NOMO-1 treated with dmso at 0.1 percent for 144 hours (cell line): ENCODE data around the gene TAF4.

Source experiments
- DNase-seq: peaks from one replicate; lab custom pipeline; 2025; ENCODE audit not compliant: unreplicated experiment; lab: John Stamatoyannopoulos, UW

Gene TAF4

DNA sequence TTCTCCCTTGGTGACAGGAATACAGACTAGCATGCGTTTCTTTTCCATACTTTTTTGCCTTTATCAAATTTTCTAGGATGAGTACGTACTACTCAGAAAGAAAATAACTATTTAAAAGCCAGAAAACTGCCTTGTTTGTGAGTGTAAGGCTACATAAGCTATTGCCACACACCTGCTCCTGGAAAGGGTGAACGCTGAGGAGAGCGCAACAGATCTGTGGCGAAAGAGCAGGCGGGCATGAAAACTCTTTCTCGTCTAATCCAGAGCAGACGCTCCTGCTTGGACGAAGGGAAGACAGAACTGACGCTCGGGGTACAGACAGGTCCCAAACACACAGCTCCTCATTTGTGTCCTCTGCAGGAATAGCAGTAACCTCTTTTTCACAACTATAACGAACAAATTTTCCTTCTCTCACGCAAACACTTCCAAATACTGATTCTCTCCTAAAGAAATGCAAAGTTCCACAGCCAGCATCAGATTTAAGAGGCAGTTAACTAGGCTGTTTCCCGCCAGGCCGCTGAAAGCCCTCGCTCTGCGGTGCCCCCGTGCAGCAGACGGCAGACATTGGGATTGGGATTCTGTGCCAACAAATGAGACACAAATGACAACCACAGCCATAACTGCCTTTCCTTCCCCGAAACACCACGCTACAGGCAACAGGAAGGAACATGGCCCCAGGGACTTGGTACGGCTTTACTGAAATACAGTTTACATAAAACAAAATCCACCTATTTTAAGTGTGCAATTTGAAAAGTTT is 20.0 kb downstream of the TAF4 start:
- no peak for DNase-seq

DNA sequence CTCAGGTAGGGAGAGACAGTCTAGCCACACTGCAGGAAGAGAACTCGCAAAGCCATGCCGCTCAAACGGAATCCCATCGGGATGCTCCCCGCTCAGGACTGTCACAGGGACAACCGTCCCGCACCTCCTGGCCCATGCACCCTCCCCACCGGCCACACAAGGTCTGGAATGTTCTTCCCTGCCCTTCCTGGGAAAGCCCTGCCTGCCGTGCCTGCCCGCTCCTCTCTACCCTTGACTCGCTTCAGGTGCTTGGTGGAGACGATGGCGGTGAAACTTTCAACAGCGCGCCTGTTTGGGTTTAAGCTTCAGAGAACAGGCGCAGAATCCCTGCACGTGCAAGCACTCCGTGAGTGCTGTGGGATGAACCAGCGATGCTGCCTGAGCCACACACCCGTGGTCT is 20.6 kb downstream of the TAF4 start:
- DNase-seq = no peak

- DNase-seq = no peak
Measured at GRCh38 chr20:62044631-62045030, 21.1 kb downstream of the TAF4 start.

DNA sequence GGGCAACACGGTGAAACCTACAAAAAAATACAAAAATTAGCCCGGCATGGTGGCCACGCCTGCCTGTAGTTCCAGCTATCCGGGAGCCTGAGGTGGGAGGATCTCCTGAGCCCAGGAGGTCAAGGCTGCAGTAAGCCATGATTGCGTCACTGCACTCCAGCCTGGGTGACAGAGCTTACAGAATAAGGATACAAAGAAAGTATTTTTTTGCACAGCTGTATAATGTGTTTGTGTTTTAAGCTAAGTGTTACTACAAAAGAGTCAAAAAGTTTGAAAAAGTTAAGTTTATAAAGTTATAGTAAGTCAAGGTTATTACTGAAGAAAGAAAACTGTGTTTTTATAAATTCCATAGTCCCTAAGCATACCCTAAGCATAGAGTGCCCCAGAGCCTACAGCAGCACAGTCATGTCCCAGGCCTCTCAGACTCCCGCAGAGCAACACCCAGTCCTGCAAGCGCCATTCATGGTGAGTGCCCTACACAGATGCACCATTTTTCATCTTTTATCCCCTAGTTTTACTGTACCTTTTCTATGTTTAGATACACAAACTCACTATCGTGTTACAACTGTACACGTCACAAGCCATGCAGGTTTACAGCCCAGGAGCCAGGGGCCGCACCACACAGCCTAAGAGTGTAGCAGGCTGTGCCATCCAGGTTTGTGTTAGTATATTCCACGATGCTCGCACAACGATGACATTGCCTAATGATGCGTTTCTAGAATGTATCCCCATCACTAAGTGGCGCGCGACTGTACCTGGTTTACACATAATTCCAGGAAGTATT is 22.4 kb downstream of the TAF4 start:
- DNase-seq = no peak

- no peak for DNase-seq
Measured at GRCh38 chr20:62042025-62042820, 23.5 kb downstream of the TAF4 start.

- no peak for DNase-seq
Measured at GRCh38 chr20:62040933-62041332, 24.7 kb downstream of the TAF4 start.

DNA sequence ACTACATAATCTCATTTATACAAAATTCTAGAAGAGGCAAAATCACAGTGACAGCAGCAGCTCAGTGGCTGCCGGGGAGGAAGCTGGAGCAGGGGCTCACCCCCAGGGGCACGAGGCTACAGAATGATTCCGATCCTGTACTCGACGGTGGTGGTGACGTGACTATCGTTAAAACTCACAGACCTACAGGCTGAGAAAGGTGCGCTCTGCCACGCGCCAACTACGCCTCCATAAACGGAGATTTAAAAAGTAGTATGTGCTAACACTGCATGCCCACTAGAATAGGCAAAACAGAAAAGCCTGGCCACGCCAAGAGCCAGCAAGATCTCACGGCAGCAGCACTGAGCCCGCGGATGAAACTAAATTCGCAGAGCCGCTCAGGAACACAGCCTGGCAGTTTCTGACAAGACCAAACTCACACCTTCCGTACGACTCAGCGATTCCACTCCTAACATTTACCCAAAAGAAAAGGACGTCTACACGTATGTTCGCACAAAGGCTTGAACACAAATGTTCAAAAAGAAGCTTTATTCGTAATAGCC is 25.2 kb downstream of the TAF4 start:
- DNase-seq = no peak

- DNase-seq = no peak
Measured at GRCh38 chr20:62039738-62040137, 25.9 kb downstream of the TAF4 start.

DNA sequence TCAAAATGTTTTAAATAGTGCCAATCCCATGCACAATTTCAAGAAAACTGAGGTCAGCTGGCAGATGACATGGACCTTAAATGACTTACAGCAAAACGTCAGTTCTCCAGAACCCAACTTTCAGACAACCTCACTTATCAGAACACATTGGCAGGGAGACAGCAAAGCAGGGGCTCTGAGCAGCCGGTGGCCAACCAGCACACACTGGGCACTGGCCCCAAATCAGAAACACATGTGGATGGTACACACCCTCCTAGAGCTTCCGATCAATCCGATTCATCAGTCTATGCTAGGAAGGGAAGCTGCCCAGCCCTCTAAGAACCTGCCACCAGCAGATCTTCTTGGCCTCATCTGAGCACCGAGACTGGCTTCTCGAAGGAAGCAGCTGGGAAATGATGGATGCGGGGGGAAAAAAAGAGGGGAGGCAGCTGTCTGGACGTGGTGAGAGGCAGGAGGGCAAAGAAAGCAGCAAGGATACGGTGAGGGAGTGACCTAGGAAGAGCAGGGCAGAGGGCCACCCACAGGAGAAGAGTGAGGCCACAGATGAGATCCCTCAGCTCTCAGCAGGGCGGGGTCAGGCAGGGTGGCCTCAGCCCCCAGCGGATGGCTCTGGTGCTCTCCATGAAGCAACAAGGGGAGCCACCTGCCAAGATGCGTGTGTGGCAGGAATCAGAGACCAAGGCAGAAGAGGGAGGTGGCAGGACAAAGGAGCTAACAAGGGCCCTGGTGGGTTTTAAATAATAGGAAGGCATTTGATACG is 32.9 kb downstream of the TAF4 start:
- no peak for DNase-seq

DNA sequence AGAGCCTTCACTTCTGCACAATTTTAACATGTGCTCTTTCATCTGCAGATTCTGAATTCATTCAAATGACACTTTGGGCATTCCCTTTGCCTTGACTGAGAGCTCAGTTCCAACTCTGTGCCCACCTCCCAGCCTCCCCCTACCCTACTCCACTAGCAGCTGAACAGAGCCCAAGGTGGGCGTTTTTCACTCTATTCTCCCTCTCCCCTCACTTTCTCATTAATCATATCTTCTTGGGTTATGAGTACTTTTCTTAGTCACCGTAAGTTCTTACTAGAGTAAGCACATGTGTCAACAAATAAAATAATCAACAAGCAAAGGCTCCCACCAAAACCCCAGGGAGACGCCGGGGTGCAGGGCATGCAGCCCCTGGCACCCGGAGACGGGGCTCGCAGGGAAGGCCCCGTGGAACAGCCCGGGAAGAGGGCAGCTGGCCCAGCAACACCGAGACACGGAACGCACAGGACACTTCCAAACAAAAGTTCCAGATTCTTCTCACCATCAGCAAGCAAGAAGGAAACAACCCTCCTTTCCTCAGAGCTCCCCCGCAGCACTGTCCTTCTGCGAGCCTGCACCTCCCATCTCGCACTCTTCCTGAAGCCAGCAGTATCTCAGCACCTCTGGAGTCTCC is 34.1 kb downstream of the TAF4 start:
- no peak for DNase-seq

- no peak for DNase-seq
Measured at GRCh38 chr20:62030834-62031434, 34.7 kb downstream of the TAF4 start.

DNA sequence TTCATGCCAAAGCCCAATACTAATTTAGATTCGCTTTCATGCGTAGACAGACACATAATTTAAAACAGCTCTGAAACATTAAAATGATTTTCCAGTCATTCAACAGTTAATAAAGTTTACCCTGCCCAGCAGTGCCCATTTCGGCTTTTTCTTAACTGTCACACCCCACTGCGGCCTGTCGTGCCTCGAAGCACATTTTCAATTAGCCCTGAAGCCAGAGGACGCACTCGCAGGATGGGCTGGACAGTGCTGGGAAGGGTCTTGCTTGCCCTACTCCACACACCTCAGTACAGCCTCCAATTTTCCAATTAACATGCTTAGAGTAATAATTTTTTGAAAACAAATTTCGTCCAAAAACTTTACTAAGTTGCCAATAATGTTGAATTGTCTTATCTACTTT is 35.3 kb downstream of the TAF4 start:
- no peak for DNase-seq

GRCh38 chr20:62029949-62030348 is 35.7 kb downstream of the TAF4 start:
- no peak for DNase-seq

- no peak for DNase-seq
Measured at GRCh38 chr20:62029296-62029695, 36.4 kb downstream of the TAF4 start.

DNA sequence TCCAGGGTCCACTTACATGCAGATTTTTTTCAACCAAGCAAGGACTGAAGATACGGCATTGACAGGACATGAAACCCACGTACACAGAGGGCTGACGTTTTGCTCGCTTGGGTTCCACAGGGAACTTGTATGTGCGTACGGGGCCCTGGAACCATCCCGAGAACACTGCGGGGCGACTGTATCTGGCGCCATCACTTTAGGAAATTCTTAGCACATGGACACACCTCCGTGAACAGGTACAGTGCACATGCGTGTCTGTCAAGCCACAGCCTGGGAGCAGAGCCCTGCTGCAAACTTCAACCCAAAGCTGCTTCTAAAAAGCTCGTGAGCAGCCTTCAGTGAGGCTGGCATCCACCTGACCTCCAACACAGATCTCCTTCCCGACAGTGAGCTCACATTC is 37.3 kb downstream of the TAF4 start:
- DNase-seq = no peak

GRCh38 chr20:62027698-62028321 is 37.9 kb downstream of the TAF4 start:
- DNase-seq = no peak

DNA sequence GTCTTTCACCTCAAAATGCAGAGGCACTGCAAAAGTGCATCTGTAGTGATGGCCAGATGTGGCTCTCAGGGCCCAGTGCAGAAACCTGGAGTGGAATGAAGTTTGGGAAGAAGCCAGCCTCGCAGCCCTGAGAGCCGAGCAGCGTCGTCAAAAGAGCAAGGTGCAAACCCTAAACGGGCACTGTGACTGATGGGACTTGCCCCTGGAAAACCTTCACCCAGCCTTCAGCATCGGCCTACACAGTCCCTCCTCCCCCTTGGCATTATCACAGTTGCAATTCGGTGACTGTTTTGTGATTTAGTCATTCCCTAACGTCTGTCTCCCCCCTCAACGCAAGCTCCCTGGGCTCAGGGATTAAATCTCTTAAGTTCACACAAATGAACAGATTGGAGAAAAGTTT is 38.6 kb downstream of the TAF4 start:
- no peak for DNase-seq

DNA sequence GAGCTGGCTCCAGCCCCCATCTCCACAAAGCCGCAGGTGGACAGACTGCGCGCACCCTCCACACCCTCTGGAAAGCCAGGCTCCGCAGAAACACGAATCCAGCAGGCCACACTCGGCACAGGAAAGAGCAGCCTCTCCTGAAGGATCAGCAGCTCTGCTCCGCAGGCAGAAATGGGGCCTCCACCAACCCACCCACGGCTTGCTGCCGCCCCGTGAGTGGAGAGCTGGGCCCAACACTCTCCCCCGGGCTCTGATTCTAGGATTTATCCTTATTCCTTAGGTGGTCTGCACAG is 39.2 kb downstream of the TAF4 start:
- no peak for DNase-seq

DNA sequence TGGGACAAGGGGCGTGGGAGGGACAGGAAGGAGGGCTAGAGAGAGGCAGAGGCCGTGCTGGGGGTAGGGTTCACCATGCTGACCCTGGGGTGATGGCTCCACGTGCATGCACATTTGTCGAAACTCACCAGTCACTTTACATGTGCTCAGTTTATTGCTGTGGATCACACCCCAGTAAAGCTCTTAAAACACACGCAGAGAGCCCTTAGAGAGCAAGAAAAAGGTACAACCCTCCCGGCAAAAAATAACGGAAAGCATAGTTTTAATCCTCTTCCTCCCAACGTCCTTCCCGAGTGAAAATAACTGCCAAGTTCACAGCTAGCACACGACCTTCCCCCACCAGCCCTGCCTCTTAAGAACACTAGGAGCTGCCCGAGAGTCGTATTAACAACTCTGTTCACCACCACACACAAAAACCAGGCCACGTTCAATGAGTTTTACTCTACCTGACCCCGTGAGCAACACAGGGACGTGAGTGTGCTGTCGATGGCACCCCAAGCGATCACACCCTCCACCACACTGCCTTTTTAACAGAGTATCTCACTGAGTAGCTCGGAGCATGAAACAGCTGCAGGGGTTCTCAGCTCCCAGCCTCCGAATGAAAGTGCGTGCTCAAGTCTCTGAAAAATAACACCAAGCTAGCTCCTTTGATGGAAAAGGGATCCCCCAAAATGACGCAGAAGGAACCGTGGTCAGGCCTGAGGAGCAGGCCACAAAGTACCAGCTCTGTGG is 39.7 kb downstream of the TAF4 start:
- no peak for DNase-seq
